MM.1S (cell line): ENCODE measurements around the gene CACNG3.

Source experiments
- DNase-seq: peaks from one replicate; pipeline ENCODE4 v3.0.0-alpha.2; 2015
- H2AFZ ChIP-seq: fragments of 300-600 bp; sonication (generic); 2 replicates; pipeline ENCODE4 v1.6.0; 2016; ENCODE audit warnings: antibody characterized with exemption, low read length
- H3F3A ChIP-seq: fragments of 300-600 bp; sonication (generic); 2 replicates; pipeline ENCODE4 v1.6.1; 2016; ENCODE audit warnings: mild to moderate bottlenecking, antibody characterized with exemption, low read length, moderate library complexity, mixed read lengths; ENCODE audit not compliant: insufficient read depth
- H3K27ac ChIP-seq: fragments of 300-600 bp; sonication (generic); 2 replicates; pipeline ENCODE4 v1.5.1; 2016; ENCODE audit warnings: mild to moderate bottlenecking, low read length
- H3K27me3 ChIP-seq: fragments of 300-600 bp; sonication (generic); replicated peaks from 2 replicates; pipeline ENCODE4 v1.6.0; 2016; ENCODE audit warnings: low read length; ENCODE audit not compliant: insufficient read depth
- H3K36me3 ChIP-seq: fragments of 300-600 bp; sonication (generic); replicated peaks from 2 replicates; pipeline ENCODE4 v1.6.1; 2016; ENCODE audit warnings: mild to moderate bottlenecking, low read length, mixed read lengths; ENCODE audit not compliant: insufficient read depth
- H3K4me1 ChIP-seq: fragments of 300-600 bp; sonication (generic); 2 replicates; pipeline ENCODE4 v1.6.1; 2016; ENCODE audit warnings: low read length, mixed read lengths
- H3K4me2 ChIP-seq: fragments of 300-600 bp; sonication (generic); 2 replicates; pipeline ENCODE4 v1.6.0; 2016; ENCODE audit warnings: low read depth, low read length
- H3K4me3 ChIP-seq: fragments of 300-600 bp; sonication (generic); 2 replicates; pipeline ENCODE4 v1.5.1; 2016; ENCODE audit warnings: low read length, mixed read lengths
- H3K79me2 ChIP-seq: fragments of 300-600 bp; sonication (generic); 2 replicates; pipeline ENCODE4 v1.6.1; 2016; ENCODE audit warnings: mixed run types, low read length, mixed read lengths
- H3K9ac ChIP-seq: fragments of 300-600 bp; sonication (generic); 2 replicates; pipeline ENCODE4 v1.6.1; 2016; ENCODE audit warnings: low read length, mixed read lengths
- H3K9me2 ChIP-seq: fragments of 300-600 bp; sonication (generic); replicated peaks from 2 replicates; pipeline ENCODE4 v1.6.1; 2016; ENCODE audit warnings: mild to moderate bottlenecking, low read length, mixed read lengths; ENCODE audit not compliant: insufficient read depth
- H3K9me3 ChIP-seq: fragments of 300-600 bp; sonication (generic); replicated peaks from 2 replicates; pipeline ENCODE4 v1.6.1; 2016; ENCODE audit warnings: mild to moderate bottlenecking, low read length, mixed read lengths; ENCODE audit not compliant: insufficient read depth
- H4K20me1 ChIP-seq: fragments of 300-600 bp; sonication (generic); 2 replicates; pipeline ENCODE4 v1.6.1; 2016; ENCODE audit warnings: mild to moderate bottlenecking, low read length, moderate library complexity, mixed read lengths; ENCODE audit not compliant: insufficient read depth
- CTCF ChIP-seq: fragments of 300-600 bp; sonication (generic); IDR thresholded peaks from 2 replicates; pipeline ENCODE4 v1.5.1; 2016; ENCODE audit warnings: antibody characterized with exemption, low read length, mixed read lengths
- EZH2 ChIP-seq: fragments of 300-600 bp; sonication (generic); optimal IDR thresholded peaks from 2 replicates; pipeline ENCODE3; 2017; ENCODE audit warnings: low read depth, mild to moderate bottlenecking, antibody characterized with exemption, low read length, mixed read lengths
- EZH2phosphoT487 ChIP-seq: fragments of 300-600 bp; sonication (generic); IDR thresholded peaks from 2 replicates; pipeline ENCODE4 v1.6.1; 2018; ENCODE audit warnings: antibody characterized with exemption, low read length

CACNG3 gene

GRCh38 chr16:24214992-24215391, 41.1 kb upstream of the CACNG3 start:
- Histone ChIP-seq H3K36me3 (no peaks in the 10 kb centered on the region), H3K79me2 (no peaks in the 10 kb centered on the region), H2AFZ (no peak overlapping the region), H3K9ac (no peak overlapping the region), H3K4me2 (no peak overlapping the region), H3K9me3 (no peaks in the 10 kb centered on the region), H3K4me1 (no peaks in the 10 kb centered on the region), H3K27me3 (no peaks in the 10 kb centered on the region), H3F3A (no peaks in the 10 kb centered on the region), H4K20me1 (no peaks in the 10 kb centered on the region), H3K9me2 (no peaks in the 10 kb centered on the region), H3K4me3 (no peak overlapping the region), H3K27ac (no peak overlapping the region)
- TF ChIP-seq EZH2phosphoT487 = no peak
- TF ChIP-seq CTCF = no peak
- no peak for TF ChIP-seq EZH2
- no peak for DNase-seq

- H3K9me3 ChIP-seq = no peaks in the 10 kb centered on the region
- no peak overlapping the region for H3K4me3 ChIP-seq
- H4K20me1 ChIP-seq = no peaks in the 10 kb centered on the region
- H3K27me3 ChIP-seq = no peaks in the 10 kb centered on the region
- DNase-seq = no peak
- H3K79me2 ChIP-seq = no peaks in the 10 kb centered on the region
- H2AFZ ChIP-seq = no peak overlapping the region
- H3K9me2 ChIP-seq = no peaks in the 10 kb centered on the region
- no peak overlapping the region for H3K4me2 ChIP-seq
- no peaks in the 10 kb centered on the region for H3K4me1 ChIP-seq
- H3K27ac ChIP-seq = no peak overlapping the region
- no peaks in the 10 kb centered on the region for H3F3A ChIP-seq
- H3K9ac ChIP-seq = no peak overlapping the region
- no peaks in the 10 kb centered on the region for H3K36me3 ChIP-seq
- TF ChIP-seq EZH2phosphoT487 (no peak), CTCF (no peak), EZH2 (no peak)
Measured at GRCh38 chr16:24216961-24217360, 39.2 kb upstream of the CACNG3 start.

DNA sequence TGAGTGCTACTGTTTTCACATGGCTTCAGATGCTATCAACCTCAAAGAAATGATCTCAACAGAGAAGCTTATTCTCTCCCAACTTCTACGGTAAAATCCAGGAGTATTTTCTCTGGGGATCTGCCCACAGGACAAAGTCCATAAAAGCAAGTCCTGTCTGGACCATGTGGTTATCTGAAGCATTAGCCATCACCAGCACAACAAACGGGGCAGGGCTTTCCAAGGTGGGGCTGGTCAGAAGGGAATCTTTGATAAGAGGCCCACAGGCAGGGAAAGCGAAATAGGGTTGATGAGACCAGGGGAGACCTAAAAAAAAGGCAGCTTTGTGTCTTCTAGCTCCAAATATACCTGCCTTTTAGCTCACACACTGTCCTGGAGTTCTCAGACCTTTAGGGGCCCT, 38.7 kb upstream of the CACNG3 start:
- Histone ChIP-seq H3K9me2 (no peaks in the 10 kb centered on the region), H3F3A (no peaks in the 10 kb centered on the region), H3K4me3 (no peak overlapping the region), H3K4me1 (no peaks in the 10 kb centered on the region), H3K9ac (no peak overlapping the region), H3K79me2 (no peaks in the 10 kb centered on the region), H2AFZ (no peak overlapping the region), H3K4me2 (no peak overlapping the region), H4K20me1 (no peaks in the 10 kb centered on the region), H3K9me3 (no peaks in the 10 kb centered on the region), H3K36me3 (no peaks in the 10 kb centered on the region), H3K27ac (no peak overlapping the region), H3K27me3 (no peaks in the 10 kb centered on the region)
- DNase-seq = no peak
- TF ChIP-seq EZH2phosphoT487 (no peak), CTCF (no peak), EZH2 (no peak)

DNA sequence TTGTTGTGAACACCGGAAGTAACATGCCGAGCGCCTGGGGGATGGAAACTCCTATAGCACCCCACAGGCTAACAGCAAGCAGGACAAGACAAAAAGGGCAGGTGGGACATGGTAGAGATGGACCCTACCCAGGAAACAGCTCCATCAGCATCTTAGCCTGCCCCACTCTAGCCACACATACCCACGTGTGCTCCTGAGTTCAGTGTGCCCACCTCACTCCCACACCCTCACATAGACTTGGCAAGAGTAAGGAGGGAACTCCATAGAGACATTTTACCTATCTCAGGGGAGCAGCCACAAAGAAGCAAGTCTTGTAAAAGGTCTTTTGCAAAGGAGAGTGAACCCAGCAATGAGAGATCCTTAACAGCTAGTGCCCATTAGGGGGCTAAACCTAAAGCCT, 37.8 kb upstream of the CACNG3 start:
- Histone ChIP-seq H3K4me3 (no peak overlapping the region), H3K4me2 (no peak overlapping the region), H3K79me2 (no peaks in the 10 kb centered on the region), H4K20me1 (no peaks in the 10 kb centered on the region), H3K9ac (no peak overlapping the region), H3F3A (no peaks in the 10 kb centered on the region), H3K9me3 (no peaks in the 10 kb centered on the region), H3K4me1 (no peaks in the 10 kb centered on the region), H3K27me3 (no peaks in the 10 kb centered on the region), H3K36me3 (no peaks in the 10 kb centered on the region), H2AFZ (no peak overlapping the region), H3K27ac (no peak overlapping the region), H3K9me2 (no peaks in the 10 kb centered on the region)
- no peak for DNase-seq
- no peak for TF ChIP-seq EZH2
- no peak for TF ChIP-seq CTCF
- no peak for TF ChIP-seq EZH2phosphoT487
